OCI-LY3 (cell line): ENCODE measurements around the gene NSG1.

ENCODE experiments used
- H2AFZ ChIP-seq: fragments of 200-600, 300-600 bp; shearing (Covaris generic); 2 replicates; pipeline ENCODE4 v1.6.0; 2014; ENCODE audit warnings: antibody characterized with exemption, low read depth, low read length
- H3K27ac ChIP-seq: fragments of 200-600, 300-600 bp; sonication (generic); 2 replicates; pipeline ENCODE4 v1.5.1; 2014; ENCODE audit warnings: mild to moderate bottlenecking, low read length, moderate library complexity, mixed read lengths
- H3K27me3 ChIP-seq: fragments of 200-600, 300-600 bp; sonication (generic); 2 replicates; pipeline ENCODE4 v1.6.1; 2014; ENCODE audit warnings: low read depth, low read length, mixed read lengths
- H3K36me3 ChIP-seq: fragments of 200-600, 300-600 bp; sonication (generic); replicated peaks from 2 replicates; pipeline ENCODE3; 2014; ENCODE audit warnings: low read depth, low read length, mixed read lengths
- H3K4me1 ChIP-seq: fragments of 300-600, 200-600 bp; sonication (generic); 2 replicates; pipeline ENCODE4 v1.6.1; 2014; ENCODE audit warnings: low read length, mixed read lengths
- H3K4me2 ChIP-seq: fragments of 200-600, 300-600 bp; sonication (generic); 2 replicates; pipeline ENCODE4 v1.6.1; 2014; ENCODE audit warnings: low read length, mixed read lengths
- H3K4me3 ChIP-seq: fragments of 300-600, 200-600 bp; sonication (generic); 2 replicates; pipeline ENCODE4 v1.5.1; 2014; ENCODE audit warnings: antibody characterized with exemption, mild to moderate bottlenecking, low read length, moderate library complexity
- H3K79me2 ChIP-seq: fragments of 300-600, 200-600 bp; shearing (Covaris generic); 2 replicates; pipeline ENCODE4 v1.6.1; 2014; ENCODE audit warnings: mild to moderate bottlenecking, low read length, mixed read lengths
- H3K9ac ChIP-seq: fragments of 300-600, 200-600 bp; shearing (Covaris generic); 2 replicates; pipeline ENCODE4 v1.6.0; 2014; ENCODE audit warnings: mild to moderate bottlenecking, low read length, moderate library complexity
- H3K9me3 ChIP-seq: fragments of 200-600, 300-600 bp; shearing (Covaris generic); 2 replicates; pipeline ENCODE4 v1.6.1; 2014; ENCODE audit warnings: low read length, mixed read lengths; ENCODE audit not compliant: insufficient read depth
- H4K20me1 ChIP-seq: fragments of 200-600, 300-600 bp; sonication (generic); 2 replicates; pipeline ENCODE4 v1.6.1; 2016; ENCODE audit warnings: low read length, mixed read lengths; ENCODE audit not compliant: insufficient read depth
- CTCF ChIP-seq: fragments of 200-600, 300-600 bp; sonication (generic); IDR thresholded peaks from 2 replicates; pipeline ENCODE4 v1.5.1; 2014; ENCODE audit warnings: antibody characterized with exemption, low read length, low read depth
- EZH2phosphoT487 ChIP-seq: fragments of 200-600 bp; shearing (Covaris generic); IDR thresholded peaks from 2 replicates; pipeline ENCODE4 v1.6.1; 2018; ENCODE audit warnings: antibody characterized with exemption, mixed run types, low read depth

Gene NSG1

GRCh38 chr4:4377191-4377590, 9.7 kb upstream of the NSG1 start:
- H3K27ac ChIP-seq = no peak overlapping the region
- no peak overlapping the region for H3K4me2 ChIP-seq
- no peaks in the 10 kb centered on the region for H4K20me1 ChIP-seq
- H2AFZ ChIP-seq = no peak overlapping the region
- no peak overlapping the region for H3K4me3 ChIP-seq
- H3K79me2 ChIP-seq = no peaks in the 10 kb centered on the region
- no peaks in the 10 kb centered on the region for H3K4me1 ChIP-seq
- TF ChIP-seq EZH2phosphoT487 (no peak), CTCF (no peak)
- no peaks in the 10 kb centered on the region for H3K9me3 ChIP-seq
- H3K9ac ChIP-seq = no peak overlapping the region
- no peaks in the 10 kb centered on the region for H3K36me3 ChIP-seq
- peaks cover 14% of the 10 kb centered on the region for H3K27me3 ChIP-seq

DNA sequence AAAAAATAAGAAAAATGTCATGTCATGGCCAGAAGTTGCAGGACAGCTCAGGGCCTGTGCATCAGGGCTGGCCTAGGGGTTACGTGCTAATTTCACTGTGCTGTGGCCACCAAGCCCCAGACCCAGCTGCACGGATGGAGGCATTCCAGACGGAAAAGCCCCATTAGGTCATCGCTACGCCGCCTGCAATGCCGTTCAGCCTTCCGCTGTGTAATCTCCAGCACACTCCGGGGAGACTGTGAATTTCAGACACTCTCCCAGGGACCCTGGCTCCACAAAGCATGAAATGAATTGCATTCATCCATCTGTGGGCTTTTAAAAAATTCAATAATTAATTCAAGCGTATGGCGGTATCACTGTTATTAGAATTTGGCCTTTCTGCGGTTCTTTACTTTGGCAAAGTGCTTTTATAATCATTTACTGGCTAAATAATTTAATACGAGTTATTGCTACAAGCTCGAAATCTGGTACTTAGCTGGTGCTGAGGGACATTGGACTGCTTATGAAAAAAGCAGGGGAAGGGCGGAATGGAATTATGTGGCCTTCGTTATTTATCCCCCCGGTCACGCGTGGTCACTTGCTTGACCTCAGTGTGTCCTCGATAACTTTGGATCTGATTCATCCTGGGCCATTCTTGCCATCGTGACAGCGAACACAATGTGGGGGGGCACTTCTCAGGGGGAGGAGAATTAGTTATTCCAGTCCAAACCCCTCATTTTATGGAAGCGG, 9.0 kb upstream of the NSG1 start:
- Histone ChIP-seq H4K20me1 (no peaks in the 10 kb centered on the region), H3K27me3 (peaks cover 14% of the 10 kb centered on the region), H3K9ac (no peak overlapping the region), H2AFZ (no peak overlapping the region), H3K79me2 (no peaks in the 10 kb centered on the region), H3K9me3 (no peaks in the 10 kb centered on the region), H3K36me3 (no peaks in the 10 kb centered on the region), H3K4me1 (no peaks in the 10 kb centered on the region), H3K4me3 (no peak overlapping the region), H3K27ac (no peak overlapping the region), H3K4me2 (no peak overlapping the region)
- no peak for TF ChIP-seq CTCF
- TF ChIP-seq EZH2phosphoT487 = no peak

DNA sequence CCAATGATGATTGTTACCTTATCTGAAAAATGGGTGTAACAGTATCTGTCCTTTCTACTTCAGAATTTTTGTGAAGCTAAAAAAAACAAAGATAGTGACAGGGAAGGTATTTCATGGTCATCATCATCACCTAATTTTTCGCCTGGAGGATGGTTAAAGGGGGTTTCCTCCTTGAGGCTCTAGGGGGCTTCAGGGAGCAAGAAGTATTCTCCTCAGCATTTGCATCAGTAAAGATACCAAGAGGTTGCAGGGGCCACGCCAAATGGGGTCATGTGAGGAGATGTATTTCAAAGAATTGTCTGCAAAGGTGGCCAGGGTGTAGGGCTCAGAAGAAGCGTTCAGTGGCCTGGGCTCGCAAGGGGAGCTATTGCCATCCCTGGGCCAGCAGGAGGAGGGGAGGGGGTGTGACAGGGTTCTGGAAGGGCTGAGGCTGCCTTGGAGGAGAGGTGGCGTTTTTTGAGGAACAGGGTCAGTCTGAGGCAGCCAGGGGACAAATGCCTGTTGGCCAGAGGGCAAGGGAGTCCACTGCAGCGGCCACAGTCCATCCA, 7.3 kb upstream of the NSG1 start:
- Histone ChIP-seq H3K4me2 (no peak overlapping the region), H2AFZ (no peak overlapping the region), H4K20me1 (no peaks in the 10 kb centered on the region), H3K79me2 (no peaks in the 10 kb centered on the region), H3K4me3 (no peak overlapping the region), H3K9me3 (no peaks in the 10 kb centered on the region), H3K4me1 (no peaks in the 10 kb centered on the region), H3K27ac (no peak overlapping the region), H3K9ac (no peak overlapping the region), H3K27me3 (peaks cover 13% of the 10 kb centered on the region), H3K36me3 (no peaks in the 10 kb centered on the region)
- TF ChIP-seq EZH2phosphoT487 = no peak
- no peak for TF ChIP-seq CTCF

DNA sequence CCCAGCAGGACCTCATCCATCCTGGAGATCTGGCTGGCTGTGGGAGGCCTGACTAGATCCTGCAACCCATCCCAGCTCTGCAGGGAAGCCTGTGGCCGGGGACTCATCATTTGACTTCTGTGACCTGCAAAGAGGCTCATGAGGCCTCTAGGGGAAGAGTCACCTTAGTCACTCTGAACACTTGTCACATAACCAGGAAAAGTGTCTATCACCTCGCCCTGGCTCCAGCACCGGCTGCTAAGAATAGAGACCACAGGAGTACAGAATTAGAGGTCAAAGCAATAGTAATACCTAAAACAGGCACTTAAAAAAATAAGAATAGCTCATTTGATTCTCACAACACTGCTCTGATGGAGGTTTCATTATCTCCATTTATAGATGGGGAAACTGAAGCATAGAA, 3.8 kb upstream of the NSG1 start:
- Histone ChIP-seq H3K9ac (no peak overlapping the region), H3K4me3 (no peak overlapping the region), H3K4me1 (no peaks in the 10 kb centered on the region), H3K9me3 (no peaks in the 10 kb centered on the region), H2AFZ (no peak overlapping the region), H4K20me1 (no peaks in the 10 kb centered on the region), H3K4me2 (no peak overlapping the region), H3K27ac (no peak overlapping the region), H3K36me3 (no peaks in the 10 kb centered on the region), H3K27me3 (no peaks in the 10 kb centered on the region), H3K79me2 (no peaks in the 10 kb centered on the region)
- no peak for TF ChIP-seq EZH2phosphoT487
